ENCODE results near the gene GOLGA2. TPM values are rescaled to one million over a fixed set of nuclear protein-coding genes. Genes with fewer than 3 reads are reported as not detected.

Gene GOLGA2
- total RNA-seq, 1 donor from 2014 or later, result 87.0 TPM

DNA sequence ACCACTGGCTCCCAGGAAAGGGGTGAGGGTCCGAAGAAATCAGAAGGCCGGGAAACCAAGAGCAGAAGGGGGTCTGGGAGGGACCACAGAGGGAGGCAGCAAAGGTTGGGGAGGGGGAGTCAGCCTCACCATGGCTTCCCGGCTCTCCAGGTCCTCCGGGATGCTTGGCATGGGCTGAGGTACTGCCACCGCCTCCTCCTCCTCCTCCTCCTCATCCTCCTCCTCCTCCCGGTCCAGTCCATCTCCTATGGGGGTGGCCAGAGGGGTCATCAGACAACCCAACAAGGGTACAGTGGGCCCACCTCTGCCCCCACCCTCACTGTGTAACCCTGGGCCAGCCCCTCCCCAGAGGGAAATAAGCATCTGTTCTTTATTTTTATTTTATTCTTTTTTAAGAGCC is 17.5 kb downstream of the GOLGA2 start:
- H3K27ac Mint-ChIP-seq, result no peak overlapping the region
- no peaks in the 10 kb centered on the region for H3K27me3 Mint-ChIP-seq
- H3K9me3 Mint-ChIP-seq (ENCODE audit: low read depth), result no peaks in the 10 kb centered on the region
- H3K4me1 Mint-ChIP-seq (ENCODE audit: low read depth), result no peaks in the 10 kb centered on the region
- DNase-seq (ENCODE audit: low spot score, unreplicated experiment), result no peak
- TF ChIP-seq, protein P1, sequence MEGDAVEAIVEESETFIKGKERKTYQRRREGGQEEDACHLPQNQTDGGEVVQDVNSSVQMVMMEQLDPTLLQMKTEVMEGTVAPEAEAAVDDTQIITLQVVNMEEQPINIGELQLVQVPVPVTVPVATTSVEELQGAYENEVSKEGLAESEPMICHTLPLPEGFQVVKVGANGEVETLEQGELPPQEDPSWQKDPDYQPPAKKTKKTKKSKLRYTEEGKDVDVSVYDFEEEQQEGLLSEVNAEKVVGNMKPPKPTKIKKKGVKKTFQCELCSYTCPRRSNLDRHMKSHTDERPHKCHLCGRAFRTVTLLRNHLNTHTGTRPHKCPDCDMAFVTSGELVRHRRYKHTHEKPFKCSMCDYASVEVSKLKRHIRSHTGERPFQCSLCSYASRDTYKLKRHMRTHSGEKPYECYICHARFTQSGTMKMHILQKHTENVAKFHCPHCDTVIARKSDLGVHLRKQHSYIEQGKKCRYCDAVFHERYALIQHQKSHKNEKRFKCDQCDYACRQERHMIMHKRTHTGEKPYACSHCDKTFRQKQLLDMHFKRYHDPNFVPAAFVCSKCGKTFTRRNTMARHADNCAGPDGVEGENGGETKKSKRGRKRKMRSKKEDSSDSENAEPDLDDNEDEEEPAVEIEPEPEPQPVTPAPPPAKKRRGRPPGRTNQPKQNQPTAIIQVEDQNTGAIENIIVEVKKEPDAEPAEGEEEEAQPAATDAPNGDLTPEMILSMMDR (IDR thresholded peaks at IDR 0.05; ENCODE audit: unreplicated experiment), result no peak
- peaks cover 24% of the 10 kb centered on the region for H3K36me3 Mint-ChIP-seq (ENCODE audit: insufficient read depth)
- H3K4me3 Mint-ChIP-seq (ENCODE audit: low read depth), result no peak overlapping the region

DNA sequence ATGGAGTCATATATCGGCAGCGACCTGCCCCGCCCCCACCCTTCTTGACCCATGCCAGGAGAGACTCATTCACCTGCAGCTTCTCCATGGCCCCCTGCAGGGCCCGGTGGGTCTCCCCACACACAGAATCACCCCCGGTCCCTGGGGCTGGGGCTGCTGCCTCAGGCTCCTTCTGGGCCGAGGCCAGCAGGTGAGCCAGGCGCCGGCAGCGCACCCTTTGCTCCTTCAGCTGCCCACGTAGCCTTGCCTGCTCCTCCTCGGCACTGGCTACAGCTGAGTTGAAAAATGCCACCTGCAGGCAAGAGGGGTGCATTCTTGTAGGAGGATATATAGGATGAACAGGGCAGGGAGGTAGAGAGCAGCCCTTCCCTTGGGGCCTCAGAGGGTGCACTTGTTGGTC is 17.9 kb downstream of the GOLGA2 start:
- no peaks in the 10 kb centered on the region for H3K27me3 Mint-ChIP-seq
- no peaks in the 10 kb centered on the region for H3K9me3 Mint-ChIP-seq (ENCODE audit: low read depth)
- TF ChIP-seq, protein P1 (IDR thresholded peaks at IDR 0.05; ENCODE audit: unreplicated experiment), result no peak
- no peak overlapping the region for H3K27ac Mint-ChIP-seq
- H3K4me3 Mint-ChIP-seq (ENCODE audit: low read depth), result no peak overlapping the region
- no peak for DNase-seq (ENCODE audit: low spot score, unreplicated experiment)
- no peaks in the 10 kb centered on the region for H3K4me1 Mint-ChIP-seq (ENCODE audit: low read depth)
- peaks cover 24% of the 10 kb centered on the region for H3K36me3 Mint-ChIP-seq (ENCODE audit: insufficient read depth)

DNA sequence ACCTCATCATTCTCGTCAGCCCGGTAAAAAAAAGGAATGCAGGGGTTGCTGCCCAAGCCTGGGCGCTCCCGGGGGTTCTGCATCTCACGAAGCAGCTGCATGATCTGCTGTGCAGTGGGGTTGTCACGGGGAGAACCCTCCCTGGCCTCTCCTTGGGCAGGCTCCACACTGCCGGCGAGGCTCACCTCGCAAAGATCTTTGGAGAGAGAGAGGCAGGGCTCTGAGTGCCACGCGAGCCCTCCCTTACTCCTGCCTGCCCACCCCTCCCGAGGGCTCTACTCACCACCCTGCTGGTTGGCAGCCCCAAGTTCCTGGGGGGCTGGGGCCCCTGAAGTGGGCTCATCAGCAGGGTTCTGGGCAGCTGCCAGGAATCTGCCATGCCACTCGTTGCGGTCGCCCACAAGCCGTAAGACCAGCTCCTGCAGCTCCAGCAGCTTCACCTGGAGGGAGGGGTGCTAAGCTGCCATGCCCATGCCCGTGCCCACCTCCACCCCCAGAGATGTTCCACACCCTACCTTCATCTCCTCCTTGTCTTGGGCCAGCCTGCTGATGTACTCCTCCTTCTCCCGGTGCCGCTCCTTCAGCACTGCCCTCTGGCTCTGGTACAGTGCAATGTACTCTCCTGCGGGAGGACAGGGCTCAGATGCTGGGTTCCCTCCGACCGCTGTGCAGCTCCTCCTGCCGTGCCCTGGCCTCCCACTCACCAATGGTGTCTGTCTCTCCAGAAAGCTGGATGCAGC is 18.6 kb downstream of the GOLGA2 start:
- no peaks in the 10 kb centered on the region for H3K9me3 Mint-ChIP-seq (ENCODE audit: low read depth)
- H3K27me3 Mint-ChIP-seq, result peaks cover 3% of the 10 kb centered on the region
- H3K27ac Mint-ChIP-seq, result no peak overlapping the region
- no peaks in the 10 kb centered on the region for H3K4me1 Mint-ChIP-seq (ENCODE audit: low read depth)
- H3K36me3 Mint-ChIP-seq (ENCODE audit: insufficient read depth), result peaks cover 17% of the 10 kb centered on the region
- no peak overlapping the region for H3K4me3 Mint-ChIP-seq (ENCODE audit: low read depth)
- DNase-seq (ENCODE audit: low spot score, unreplicated experiment), result no peak
- TF ChIP-seq, protein P1 (IDR thresholded peaks at IDR 0.05; ENCODE audit: unreplicated experiment), result no peak

DNA sequence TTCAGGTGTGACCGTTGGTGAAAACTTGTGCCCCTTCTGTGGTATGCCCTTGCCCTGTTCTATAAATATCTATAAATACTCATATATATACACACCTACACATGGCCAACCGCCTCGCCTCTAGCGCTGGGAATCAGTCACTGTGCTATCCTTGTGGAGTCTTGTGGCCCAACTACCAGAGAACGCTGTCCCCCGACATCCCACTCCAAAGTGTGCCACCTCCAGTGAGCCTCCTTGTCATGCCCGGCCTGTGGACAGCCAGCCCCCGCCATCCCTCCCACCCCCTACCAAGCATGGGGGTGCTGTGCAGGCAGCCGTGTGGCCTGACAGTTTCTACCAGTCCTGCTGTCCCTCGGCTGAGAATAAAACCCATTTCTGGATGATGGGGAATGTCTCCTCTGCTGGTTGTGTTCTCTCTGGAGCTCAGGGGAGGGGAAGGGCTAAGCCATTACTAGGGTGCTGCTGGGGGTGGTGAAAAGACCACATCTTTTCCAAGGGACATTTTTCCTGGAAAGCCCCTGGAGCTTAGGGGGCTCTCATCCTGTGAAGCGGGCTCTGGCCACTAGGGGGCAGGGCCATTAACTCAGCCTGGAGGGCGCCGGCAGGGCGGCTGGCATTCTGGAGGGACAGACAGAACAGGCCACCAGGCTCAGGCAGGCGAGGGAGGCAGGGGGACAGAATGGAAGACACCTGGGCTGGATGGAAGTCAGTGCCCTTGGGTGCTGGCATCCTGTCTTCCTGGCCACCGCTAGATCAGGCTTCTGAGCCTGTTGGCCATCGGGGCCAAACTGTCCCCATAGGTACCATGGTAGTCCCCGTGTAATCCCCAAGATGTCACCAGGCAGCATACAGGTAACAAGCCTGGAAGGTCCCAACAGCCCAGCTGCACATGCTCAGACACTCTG is 20.7 kb downstream of the GOLGA2 start:
- Mint-ChIP-seq H3K4me3 (ENCODE audit: low read depth) (no peak overlapping the region), H3K27ac (no peak overlapping the region)

DNA sequence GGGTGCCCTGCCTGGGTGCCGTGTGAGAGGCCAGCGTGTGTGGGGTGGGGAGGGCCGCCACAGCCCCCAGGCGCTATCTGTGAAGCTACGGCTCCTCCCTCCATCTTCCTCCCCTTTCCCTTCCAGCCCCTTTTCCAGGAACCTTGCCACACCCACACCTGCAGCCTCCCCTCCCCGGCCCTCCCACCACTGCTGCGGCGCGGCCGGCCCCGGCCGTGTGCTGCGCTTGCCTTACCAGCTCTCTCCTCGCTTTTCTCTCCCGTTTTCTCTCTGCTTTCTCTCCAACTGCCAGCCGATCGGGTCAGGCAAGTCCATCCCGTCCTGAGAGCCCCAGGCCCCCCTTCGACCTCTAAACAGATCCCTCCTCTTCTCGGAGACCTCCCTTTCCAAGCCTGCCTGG is 21.4 kb downstream of the GOLGA2 start:
- H3K27me3 Mint-ChIP-seq, result peaks cover 23% of the 10 kb centered on the region
- H3K27ac Mint-ChIP-seq, result no peak overlapping the region
- H3K4me1 Mint-ChIP-seq (ENCODE audit: low read depth), result peaks cover 2% of the 10 kb centered on the region
- peaks cover 8% of the 10 kb centered on the region for H3K36me3 Mint-ChIP-seq (ENCODE audit: insufficient read depth)
- TF ChIP-seq, protein P1 (IDR thresholded peaks at IDR 0.05; ENCODE audit: unreplicated experiment), result no peak
- DNase-seq (ENCODE audit: low spot score, unreplicated experiment), result no peak
- H3K4me3 Mint-ChIP-seq (ENCODE audit: low read depth), result no peak overlapping the region
- no peaks in the 10 kb centered on the region for H3K9me3 Mint-ChIP-seq (ENCODE audit: low read depth)

More for the DNA sequence above, 20.7 kb downstream of the GOLGA2 start:
- H3K9me3 Mint-ChIP-seq (ENCODE audit: low read depth), result no peaks in the 10 kb centered on the region
- peak; percentile 70 for DNase-seq (ENCODE audit: low spot score, unreplicated experiment)
- peaks cover 15% of the 10 kb centered on the region for H3K27me3 Mint-ChIP-seq
- TF ChIP-seq, protein P1 (IDR thresholded peaks at IDR 0.05; ENCODE audit: unreplicated experiment), result peak; percentile 91
- peaks cover 2% of the 10 kb centered on the region for H3K4me1 Mint-ChIP-seq (ENCODE audit: low read depth)
- peaks cover 8% of the 10 kb centered on the region for H3K36me3 Mint-ChIP-seq (ENCODE audit: insufficient read depth)
